Stomach (tissue), 9 donors: Measurements from ENCODE around the gene HEXIM1. TPM values are rescaled to one million over a fixed set of nuclear protein-coding genes. Genes with fewer than 3 reads are reported as not detected.

Source experiments
- DNase-seq, 2 donors: peaks; one replicate each; pipeline versions ENCODE4 v3.0.0 to v3.0.0-alpha.2; 2013 to 2019
- H3K27ac ChIP-seq, 5 donors: fragments of 200-600 bp in 4 of 5; sonication (generic) in 4 of 5; one replicate each; pipeline ENCODE4 v1.5.1; 2013 to 2019; ENCODE audit warnings: mild to moderate bottlenecking in 1 of 5, moderate library complexity in 1 of 5
- H3K27me3 ChIP-seq, 3 donors: fragments of 200-600 bp; sonication (generic); one replicate each; pipeline ENCODE4 v1.5.1; 2017 to 2019; ENCODE audit warnings: mixed run types in 1 of 3
- H3K36me3 ChIP-seq, 4 donors: fragments of 200-600 bp; sonication (generic); 1 replicate in 3 of 4; 2 replicates in 1 of 4; pipeline ENCODE4 v1.5.1; 2016 to 2019
- H3K4me1 ChIP-seq, 4 donors: fragments of 200-600 bp; sonication (generic); one replicate each; pipeline ENCODE4 v1.5.1; 2016 to 2019
- H3K4me3 ChIP-seq, 4 donors: fragments of 200-600 bp; sonication (generic) in 3 of 4; one replicate each; pipeline ENCODE4 v1.5.1; 2016 to 2019; ENCODE audit warnings: mild to moderate bottlenecking in 1 of 4
- H3K9me3 ChIP-seq, 4 donors: fragments of 200-600 bp; sonication (generic); one replicate each; pipeline ENCODE4 v1.5.1; 2016 to 2019
- CTCF ChIP-seq, 7 experiments: fragments of 450-650 bp in 4 of 7; fragments of 200-600 bp in 3 of 7; sonication (generic) in 3 of 7; IDR thresholded peaks; one replicate each; pipeline ENCODE4 v1.5.1; 2016 to 2019; ENCODE audit warnings: antibody characterized with exemption in 7 of 7, control low read depth in 2 of 7, mild to moderate bottlenecking in 1 of 7
- EP300 ChIP-seq: sonication (generic); formaldehyde crosslinking; IDR thresholded peaks from one replicate; pipeline ENCODE4 v1.6.1; 2017; ENCODE audit warnings: antibody characterized with exemption
- POLR2A ChIP-seq, 4 donors: fragments of 450-650 bp; IDR thresholded peaks; one replicate each; pipeline ENCODE4 v1.6.1; 2016; ENCODE audit warnings: antibody characterized with exemption in 4 of 4, control low read depth in 2 of 4, mild to moderate bottlenecking in 1 of 4, moderate library complexity in 1 of 4
- POLR2AphosphoS5 ChIP-seq, 3 donors: sonication (generic); formaldehyde crosslinking; IDR thresholded peaks; one replicate each; pipeline ENCODE4 v1.6.1; 2016; ENCODE audit warnings: antibody characterized with exemption in 3 of 3
- WGBS, 5 donors: extraction: QIAGEN DNeasy Blood & Tissue Kit in 3 of 5; methylation state at CpG; one replicate each; pipeline versions ENCODE4 v1.1.5 to v1.1.7; 2013 to 2018; 5-methylcytosine and 5-hydroxymethylcytosine counted together
- intact Hi-C: fragments of 100-400 bp; cut with DNase I; formaldehyde crosslinking; loops from one replicate; pipeline ENCODE4 v1.15.1; 2023; ENCODE audit warnings: low total_unique reads
- polyA plus RNA-seq, 3 donors: library from polyadenylated mRNA; stranded (reverse); fragments of 200-250 nt; gene quantifications; one replicate each; pipeline ENCODE4 v1.2.3, GENCODE V29; 2013
- total RNA-seq, 5 donors: library from RNA; depleted of rRNA; stranded (reverse); fragments of >200 nt; gene quantifications; one replicate each; pipeline versions ENCODE4 v1.1.0 to v1.2.3, GENCODE V29; 2014 to 2016
- donor health status: healthy with polysubstance abuse.
- donor health status: Bipolar disorder and iron deficiency.
- donor health status: healthy.

Gene HEXIM1
- total and polyA plus RNA-seq, 8 donors = 6.4 to 23.8 (median 15.7) TPM

- Histone ChIP-seq H3K9me3 (no peaks in the 10 kb centered on the region), H3K27ac (peak overlapping the region; percentile 86 to 99 (median 94)), H3K36me3 (peaks cover 0 to 5% (median 3%) of the 10 kb centered on the region in 4 donors), H3K27me3 (no peaks in the 10 kb centered on the region), H3K4me3 (peak overlapping the region; percentile 49 to 56 (median 52)), H3K4me1 (peaks cover 30 to 45% (median 36%) of the 10 kb centered on the region in 4 donors)
- peak; percentile 54 to 87 for DNase-seq
- intact Hi-C loops = no loop called here
- WGBS, 5 donors = 10 to 14% (median 12%) methylated on average over 29 to 71 of the region's 71 CpGs
- TF ChIP-seq EP300 (no peak), POLR2A (IDR thresholded peaks at IDR 0.05) (no peak), POLR2AphosphoS5 (IDR thresholded peaks at IDR 0.05) (no peak), CTCF (IDR thresholded peaks at IDR 0.05) (no peak)
These were observed 3.9 kb upstream of the HEXIM1 start for GRCh38 chr17:45144199-45145034.

- intact Hi-C loops = no loop called here
- DNase-seq = no peak
- Histone ChIP-seq H3K4me1 (peaks cover 30 to 45% (median 37%) of the 10 kb centered on the region in 4 donors), H3K27ac (peak overlapping the region; percentile 86 to 99 (median 94)), H3K4me3 (peak overlapping the region; percentile 49 to 56 (median 52)), H3K9me3 (no peaks in the 10 kb centered on the region), H3K27me3 (no peaks in the 10 kb centered on the region), H3K36me3 (no peaks in the 10 kb centered on the region)
- 55 to 74% (median 62%) methylated on average over 7 to 8 of the region's 8 CpGs for WGBS, 5 donors
- no peak for TF ChIP-seq EP300
- TF ChIP-seq POLR2AphosphoS5 (IDR thresholded peaks at IDR 0.05) = no peak
- no peak for TF ChIP-seq POLR2A (IDR thresholded peaks at IDR 0.05)
- no peak for TF ChIP-seq CTCF (IDR thresholded peaks at IDR 0.05)
These were observed 3.3 kb upstream of the HEXIM1 start for GRCh38 chr17:45145035-45145389.

- no peak overlapping the region for H3K4me3 ChIP-seq
- WGBS, 5 donors = 80 to 91% (median 86%) methylated on average over 10 of the region's 10 CpGs
These were observed 2.1 kb upstream of the HEXIM1 start for GRCh38 chr17:45146166-45146565.

GRCh38 chr17:45146592-45146889 is 1.7 kb upstream of the HEXIM1 start:
- Histone ChIP-seq H3K27ac (peak overlapping the region; percentile 96 to 99 (median 98)), H3K27me3 (no peaks in the 10 kb centered on the region), H3K9me3 (no peaks in the 10 kb centered on the region), H3K4me3 (peak overlapping the region in 3 of 4 donors; percentile 64 to 92 (median 84)), H3K36me3 (no peaks in the 10 kb centered on the region), H3K4me1 (peaks cover 41 to 58% (median 49%) of the 10 kb centered on the region in 4 donors)
- intact Hi-C loops = no loop called here
- no peak for TF ChIP-seq POLR2A (IDR thresholded peaks at IDR 0.05)
- no peak for TF ChIP-seq POLR2AphosphoS5 (IDR thresholded peaks at IDR 0.05)
- TF ChIP-seq CTCF (IDR thresholded peaks at IDR 0.05) = no peak
- no peak for TF ChIP-seq EP300
- DNase-seq = no peak
- 62 to 85% (median 72%) methylated on average over 4 of the region's 4 CpGs for WGBS, 5 donors

More at GRCh38 chr17:45146166-45146565, 2.1 kb upstream of the HEXIM1 start:
- TF ChIP-seq CTCF (IDR thresholded peaks at IDR 0.05) (no peak), EP300 (no peak), POLR2A (IDR thresholded peaks at IDR 0.05) (no peak), POLR2AphosphoS5 (IDR thresholded peaks at IDR 0.05) (no peak)
- DNase-seq = no peak
- intact Hi-C loops = no loop called here
- Histone ChIP-seq H3K27me3 (no peaks in the 10 kb centered on the region), H3K9me3 (no peaks in the 10 kb centered on the region), H3K36me3 (no peaks in the 10 kb centered on the region), H3K4me1 (peaks cover 38 to 55% (median 45%) of the 10 kb centered on the region in 4 donors), H3K27ac (peak overlapping the region; percentile 47 to 99 (median 98))
